Stimulated activated CD8-positive, alpha-beta memory T cell treated with anti-CD3 and anti-CD28 coated beads, Interleukin-7, amount 100 ng/mL, for 48 hours (primary cell): ENCODE data around the gene TMEM52B.

ENCODE experiments used
- DNase-seq, 2 donors: peaks; one replicate each; pipeline ENCODE4 v3.0.0-alpha.2; 2020; ENCODE audit warnings: low read depth in 1 of 2; ENCODE audit errors: extremely low read depth in 1 of 2

The TMEM52B gene

GRCh38 chr12:10236720-10237119 is 57.9 kb downstream of the TMEM52B start:
- DNase-seq = no peak

- DNase-seq = no peak
Measured at GRCh38 chr12:10238526-10238925, 59.7 kb downstream of the TMEM52B start.

DNA sequence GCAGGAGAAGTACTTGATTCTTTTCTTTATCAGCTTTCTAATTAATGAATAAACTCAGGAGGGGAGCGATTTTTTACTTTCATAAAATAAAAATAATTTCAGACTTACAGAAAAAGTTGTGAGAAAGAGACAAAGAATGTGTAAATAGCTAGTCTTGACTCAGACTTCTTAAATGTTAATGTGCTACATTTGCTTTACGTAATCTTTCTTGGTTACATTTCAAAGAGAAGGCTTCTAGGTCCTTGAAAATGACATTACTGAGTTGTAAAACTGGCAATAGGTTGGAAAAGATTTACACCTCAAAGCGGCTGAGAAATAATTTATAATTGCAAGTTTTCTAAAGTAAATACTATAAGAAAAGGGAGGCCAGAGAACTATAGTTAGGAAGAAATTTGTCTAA is 62.5 kb downstream of the TMEM52B start:
- DNase-seq = no peak
